PC-9 (cell line): ENCODE data around the gene GRIN2A.

Experiments
- CTCF ChIP-seq: fragments of 200-600 bp; sonication (generic); conservative IDR thresholded peaks from 2 replicates; pipeline ENCODE4 v1.6.1; 2017; ENCODE audit warnings: mixed run types, antibody characterized with exemption, mild to moderate bottlenecking, moderate library complexity
- EZH2 ChIP-seq: fragments of 200-600 bp; sonication (generic); IDR thresholded peaks from 2 replicates; pipeline ENCODE4 v1.8.0; 2017; ENCODE audit warnings: antibody characterized with exemption, low read depth

- TF ChIP-seq CTCF (no peak), EZH2 (no peak)
Measured at GRCh38 chr16:9957433-9957832, 224.8 kb downstream of the GRIN2A start.
